ENCODE results near the gene PDE10A. TPM values are rescaled to one million over a fixed set of nuclear protein-coding genes. Genes with fewer than 3 reads are reported as not detected.
"Not testable (repeated sequence)": the region's sequence is repeated elsewhere in the genome, so short reads cannot be mapped to it uniquely, and the experiment has no call there.

The PDE10A gene
- total RNA-seq, 1 donor from 2014 or later = 6.0 TPM

- no peaks in the 10 kb centered on the region for H3K27me3 ChIP-seq
- H3K36me3 ChIP-seq = no peaks in the 10 kb centered on the region
- no peaks in the 10 kb centered on the region for H3K4me1 ChIP-seq
- TF ChIP-seq CTCF (IDR thresholded peaks at IDR 0.05) = no peak
- no peak overlapping the region for H3K27ac ChIP-seq
- H3K9me3 ChIP-seq = no peaks in the 10 kb centered on the region
- DNase-seq (no peak), ATAC-seq (no peak)
- H3K4me3 ChIP-seq = no peak overlapping the region
- intact Hi-C loops (cut with DNase I) = no loop called here
These were observed 63.2 kb downstream of the PDE10A start for GRCh38 chr6:165599596-165600487.

GRCh38 chr6:165599121-165599520 lies 63.9 kb downstream of the PDE10A start:
- Histone ChIP-seq H3K27me3 (no peaks in the 10 kb centered on the region), H3K9me3 (no peaks in the 10 kb centered on the region), H3K36me3 (no peaks in the 10 kb centered on the region), H3K27ac (no peak overlapping the region), H3K4me1 (no peaks in the 10 kb centered on the region), H3K4me3 (no peak overlapping the region)
- DNase-seq (no peak), ATAC-seq (no peak)
- no peak for TF ChIP-seq CTCF (IDR thresholded peaks at IDR 0.05)
- intact Hi-C loops (cut with DNase I) = no loop called here

GRCh38 chr6:165597821-165598220 lies 65.2 kb downstream of the PDE10A start:
- H3K27ac ChIP-seq = no peak overlapping the region
- DNase-seq (no peak), ATAC-seq (no peak)
- no peaks in the 10 kb centered on the region for H3K27me3 ChIP-seq
- H3K4me3 ChIP-seq = no peak overlapping the region
- no peaks in the 10 kb centered on the region for H3K36me3 ChIP-seq
- intact Hi-C loops (cut with DNase I) = no loop called here
- no peak for TF ChIP-seq CTCF (IDR thresholded peaks at IDR 0.05)
- no peaks in the 10 kb centered on the region for H3K9me3 ChIP-seq
- no peaks in the 10 kb centered on the region for H3K4me1 ChIP-seq

- no peak for ATAC-seq
These were observed 68.3 kb downstream of the PDE10A start for GRCh38 chr6:165594584-165595333.

GRCh38 chr6:165592947-165593346 lies 70.1 kb downstream of the PDE10A start:
- H3K9me3 ChIP-seq; H3K36me3 ChIP-seq; ATAC-seq; H3K27ac ChIP-seq; H3K4me3 ChIP-seq; H3K4me1 ChIP-seq; H3K27me3 ChIP-seq; intact Hi-C loops (cut with DNase I); DNase-seq: not testable (repeated sequence)

More at GRCh38 chr6:165594584-165595333, 68.3 kb downstream of the PDE10A start:
- H3K36me3 ChIP-seq = no peaks in the 10 kb centered on the region
- no peaks in the 10 kb centered on the region for H3K27me3 ChIP-seq
- TF ChIP-seq CTCF (IDR thresholded peaks at IDR 0.05) = no peak
- H3K4me1 ChIP-seq = no peaks in the 10 kb centered on the region
- intact Hi-C loops (cut with DNase I) = no loop called here
- no peak overlapping the region for H3K4me3 ChIP-seq
- H3K27ac ChIP-seq = no peak overlapping the region
- DNase-seq = no peak
- no peaks in the 10 kb centered on the region for H3K9me3 ChIP-seq

GRCh38 chr6:165588515-165588914 lies 74.5 kb downstream of the PDE10A start:
- Histone ChIP-seq H3K4me1 (no peaks in the 10 kb centered on the region), H3K27ac (no peak overlapping the region), H3K36me3 (no peaks in the 10 kb centered on the region), H3K27me3 (no peaks in the 10 kb centered on the region), H3K9me3 (no peaks in the 10 kb centered on the region), H3K4me3 (no peak overlapping the region)
- TF ChIP-seq CTCF (IDR thresholded peaks at IDR 0.05) = no peak
- intact Hi-C loops (cut with DNase I) = no loop called here
- DNase-seq = no peak
- no peak for ATAC-seq

Data from upper lobe of right lung (tissue), 1 donor.